Mucosa of rectum (tissue), 2 donors: ENCODE measurements around the gene KCNA5.

Source experiments
- H3K27ac ChIP-seq, 2 donors: one replicate each; pipeline ENCODE4 v1.7.0; 2013; ENCODE audit warnings: inconsistent platforms in 2 of 2, low read depth in 2 of 2, low read length in 2 of 2
- H3K27me3 ChIP-seq, 2 donors: one replicate each; pipeline ENCODE4 v1.7.0; 2013; ENCODE audit warnings: low read length in 2 of 2; ENCODE audit not compliant: control insufficient read depth in 2 of 2, insufficient read depth in 2 of 2
- H3K36me3 ChIP-seq, 2 donors: one replicate each; pipeline ENCODE4 v1.7.0; 2013; ENCODE audit warnings: low read length in 2 of 2; ENCODE audit not compliant: control insufficient read depth in 2 of 2, insufficient read depth in 2 of 2
- H3K4me1 ChIP-seq, 2 donors: one replicate each; pipeline ENCODE4 v1.7.0; 2013; ENCODE audit warnings: low read length in 2 of 2, mild to moderate bottlenecking in 1 of 2; ENCODE audit not compliant: control insufficient read depth in 2 of 2, insufficient read depth in 2 of 2
- H3K4me3 ChIP-seq, 2 donors: one replicate each; pipeline ENCODE4 v1.7.0; 2013; ENCODE audit warnings: low read length in 2 of 2
- H3K9ac ChIP-seq, 2 donors: one replicate each; pipeline ENCODE4 v1.7.0; 2013; ENCODE audit warnings: low read length in 2 of 2, low read depth in 1 of 2, mild to moderate bottlenecking in 1 of 2
- H3K9me3 ChIP-seq, 2 donors: one replicate each; pipeline ENCODE4 v1.7.0; 2013; ENCODE audit warnings: low read length in 2 of 2; ENCODE audit not compliant: control insufficient read depth in 2 of 2
- donor health status: healthy.
- donor health status: Normal muscosa, but diverticular disease.

Gene KCNA5

DNA sequence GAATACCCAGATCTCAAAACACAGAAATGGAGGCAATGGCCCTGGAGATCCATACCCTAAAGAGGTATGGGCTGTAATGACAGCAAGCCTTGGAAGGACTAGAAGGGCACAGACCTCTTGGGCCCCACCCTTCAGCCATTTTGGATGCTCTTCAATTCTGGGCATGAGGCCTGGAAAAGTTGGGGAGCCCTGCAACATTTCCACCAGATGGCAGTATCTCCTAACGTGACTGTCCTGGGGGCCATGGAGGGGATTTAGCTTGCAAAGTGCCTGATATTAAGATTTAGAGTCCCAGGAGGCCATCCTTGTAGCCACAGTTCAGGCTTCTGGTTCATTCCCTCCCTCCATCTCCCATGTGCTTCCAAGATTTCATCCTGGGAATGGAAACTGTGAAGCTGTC, 30.2 kb downstream of the KCNA5 start:
- Histone ChIP-seq H3K4me1 (no peaks in the 10 kb centered on the region), H3K4me3 (no peak overlapping the region), H3K9ac (no peak overlapping the region), H3K36me3 (no peaks in the 10 kb centered on the region), H3K27ac (no peak overlapping the region), H3K9me3 (no peaks in the 10 kb centered on the region), H3K27me3 (peaks cover 3 to 10% of the 10 kb centered on the region in 2 donors)

DNA sequence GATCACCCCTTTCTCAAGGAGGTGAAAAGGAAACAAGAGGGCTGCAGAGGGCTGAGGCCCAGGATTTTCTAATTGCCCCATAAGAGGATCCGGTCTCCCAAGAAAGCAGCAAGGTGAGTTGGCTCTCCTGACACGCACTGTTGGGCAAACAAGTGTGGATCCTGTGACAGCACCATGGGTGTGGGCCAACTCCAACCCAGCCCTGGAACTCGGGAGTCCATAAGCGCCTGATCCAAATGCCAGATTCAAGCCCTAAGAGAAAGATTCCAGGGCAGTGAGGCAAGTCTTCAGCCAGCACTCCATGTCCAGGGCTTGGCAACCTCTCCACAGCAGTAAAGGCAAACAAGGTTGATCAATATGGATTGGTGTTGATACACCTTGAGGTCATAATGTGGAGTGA, 33.1 kb downstream of the KCNA5 start:
- no peaks in the 10 kb centered on the region for H3K4me1 ChIP-seq
- no peaks in the 10 kb centered on the region for H3K36me3 ChIP-seq
- H3K27ac ChIP-seq: no peak overlapping the region
- no peak overlapping the region for H3K4me3 ChIP-seq
- no peaks in the 10 kb centered on the region for H3K9me3 ChIP-seq
- peaks cover 0 to 6% of the 10 kb centered on the region in 2 donors for H3K27me3 ChIP-seq
- H3K9ac ChIP-seq: no peak overlapping the region

DNA sequence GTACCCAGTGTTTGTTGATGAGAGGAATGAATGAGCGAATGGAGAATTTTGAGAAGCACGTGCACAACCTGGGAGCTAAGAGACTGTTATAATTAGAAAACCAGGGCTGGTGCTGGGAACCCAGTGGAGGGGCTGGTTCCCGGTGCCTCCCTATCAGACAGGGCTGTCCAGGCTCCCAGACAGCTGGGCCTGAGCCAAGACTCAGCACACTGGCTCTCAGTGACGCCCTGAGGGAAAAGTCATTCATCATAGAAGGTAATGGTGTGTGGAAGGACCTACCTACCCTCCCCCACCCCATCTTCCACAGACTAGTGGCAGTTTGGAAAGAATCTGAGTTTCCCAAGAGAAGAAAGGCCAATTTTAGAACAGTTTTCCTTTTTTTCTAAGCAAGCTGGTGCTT, 34.7 kb downstream of the KCNA5 start:
- no peak overlapping the region for H3K4me3 ChIP-seq
- H3K36me3 ChIP-seq: no peaks in the 10 kb centered on the region
- H3K9ac ChIP-seq: no peak overlapping the region
- no peaks in the 10 kb centered on the region for H3K9me3 ChIP-seq
- no peaks in the 10 kb centered on the region for H3K4me1 ChIP-seq
- H3K27ac ChIP-seq: no peak overlapping the region
- peaks cover 0 to 9% of the 10 kb centered on the region in 2 donors for H3K27me3 ChIP-seq

DNA sequence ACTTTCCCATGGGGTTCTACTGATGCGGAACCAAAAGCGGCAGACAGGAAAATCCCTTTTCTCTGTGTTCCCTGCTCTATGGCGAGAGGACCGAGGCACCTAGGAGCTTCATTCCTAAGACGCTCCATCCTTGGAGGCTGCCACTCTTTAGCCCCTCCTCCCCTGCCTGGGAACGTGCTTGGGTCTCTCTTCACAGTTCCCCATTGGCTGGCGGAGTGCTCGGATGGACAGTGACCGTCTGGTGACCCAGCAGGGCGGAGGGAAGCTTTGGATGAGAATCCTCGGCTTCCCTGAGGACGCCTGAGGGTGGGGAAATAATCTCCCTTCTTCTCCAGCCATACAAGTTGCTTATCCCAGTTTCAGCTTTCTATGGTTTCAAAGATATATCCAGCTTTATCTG, 37.3 kb downstream of the KCNA5 start:
- peaks cover 0 to 11% of the 10 kb centered on the region in 2 donors for H3K27me3 ChIP-seq
- H3K4me1 ChIP-seq: no peaks in the 10 kb centered on the region
- no peak overlapping the region for H3K4me3 ChIP-seq
- no peak overlapping the region for H3K9ac ChIP-seq
- H3K9me3 ChIP-seq: no peaks in the 10 kb centered on the region
- H3K36me3 ChIP-seq: no peaks in the 10 kb centered on the region
- no peak overlapping the region for H3K27ac ChIP-seq

DNA sequence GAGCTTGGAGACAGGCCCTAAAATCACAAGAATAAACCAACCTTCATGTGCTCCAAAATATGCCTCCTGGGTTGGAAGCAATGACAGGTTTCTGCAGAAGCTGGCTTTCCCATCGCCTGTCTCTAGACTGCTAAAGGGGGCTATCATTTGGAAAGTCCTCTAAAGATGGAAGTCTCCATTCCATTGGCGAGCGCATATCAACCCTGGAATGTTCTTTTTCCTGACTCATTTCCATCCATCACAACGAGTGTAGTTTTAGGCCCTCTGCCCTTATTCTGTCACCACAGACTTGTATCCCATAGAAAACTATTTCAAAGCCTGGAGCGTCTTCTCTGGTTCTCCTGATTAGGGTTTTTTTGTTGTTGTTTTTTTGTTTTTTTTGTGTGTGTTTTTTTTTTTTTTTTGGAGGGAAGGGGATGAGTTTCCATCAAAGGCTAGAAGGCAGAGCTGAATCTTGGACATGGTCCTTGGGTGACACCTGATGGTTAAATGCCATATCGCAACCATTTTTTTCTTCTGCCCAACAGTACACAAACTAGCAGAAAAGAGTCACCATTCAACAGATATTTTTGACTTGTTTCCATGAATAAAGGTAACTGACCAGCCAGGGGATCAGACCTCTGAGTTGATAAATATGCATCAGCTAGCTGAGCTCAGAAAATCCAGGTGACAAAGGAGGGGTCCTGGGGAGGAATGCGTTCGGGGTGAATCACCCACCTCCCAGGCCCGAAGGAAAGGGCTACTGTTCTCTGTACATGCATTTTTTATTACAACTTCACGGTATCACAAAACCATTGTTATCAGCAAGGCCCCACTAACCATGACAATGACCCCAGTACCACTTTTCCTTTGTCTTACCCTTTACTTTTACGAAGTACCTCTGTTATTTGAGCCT, 40.5 kb downstream of the KCNA5 start:
- no peak overlapping the region for H3K9ac ChIP-seq
- H3K4me1 ChIP-seq: no peaks in the 10 kb centered on the region
- no peak overlapping the region for H3K4me3 ChIP-seq
- no peaks in the 10 kb centered on the region for H3K36me3 ChIP-seq
- no peak overlapping the region for H3K27ac ChIP-seq
- no peaks in the 10 kb centered on the region for H3K9me3 ChIP-seq
- H3K27me3 ChIP-seq: peaks cover 0 to 11% of the 10 kb centered on the region in 2 donors

DNA sequence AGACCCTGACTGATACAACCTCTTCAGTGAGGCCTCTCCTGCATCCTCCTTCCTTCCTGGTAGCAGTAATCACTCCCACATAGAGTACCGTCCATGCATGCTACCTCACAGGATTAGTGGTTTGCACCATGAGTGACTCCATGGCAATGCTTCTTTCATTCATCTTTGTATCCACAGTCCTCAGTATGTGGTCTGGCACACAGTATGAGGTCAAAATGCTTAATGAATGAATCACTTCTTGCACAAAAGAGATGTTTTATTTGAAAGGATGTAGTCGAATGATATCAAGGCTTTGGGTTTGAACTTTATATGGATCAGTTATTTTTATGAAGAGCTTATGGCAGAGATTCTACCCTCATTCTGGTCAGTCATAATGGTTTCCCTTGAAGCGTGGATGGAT, 42.2 kb downstream of the KCNA5 start:
- Histone ChIP-seq H3K9ac (no peak overlapping the region), H3K27me3 (peaks cover 0 to 10% of the 10 kb centered on the region in 2 donors), H3K9me3 (no peaks in the 10 kb centered on the region), H3K36me3 (no peaks in the 10 kb centered on the region), H3K4me3 (no peak overlapping the region), H3K27ac (no peak overlapping the region), H3K4me1 (no peaks in the 10 kb centered on the region)

DNA sequence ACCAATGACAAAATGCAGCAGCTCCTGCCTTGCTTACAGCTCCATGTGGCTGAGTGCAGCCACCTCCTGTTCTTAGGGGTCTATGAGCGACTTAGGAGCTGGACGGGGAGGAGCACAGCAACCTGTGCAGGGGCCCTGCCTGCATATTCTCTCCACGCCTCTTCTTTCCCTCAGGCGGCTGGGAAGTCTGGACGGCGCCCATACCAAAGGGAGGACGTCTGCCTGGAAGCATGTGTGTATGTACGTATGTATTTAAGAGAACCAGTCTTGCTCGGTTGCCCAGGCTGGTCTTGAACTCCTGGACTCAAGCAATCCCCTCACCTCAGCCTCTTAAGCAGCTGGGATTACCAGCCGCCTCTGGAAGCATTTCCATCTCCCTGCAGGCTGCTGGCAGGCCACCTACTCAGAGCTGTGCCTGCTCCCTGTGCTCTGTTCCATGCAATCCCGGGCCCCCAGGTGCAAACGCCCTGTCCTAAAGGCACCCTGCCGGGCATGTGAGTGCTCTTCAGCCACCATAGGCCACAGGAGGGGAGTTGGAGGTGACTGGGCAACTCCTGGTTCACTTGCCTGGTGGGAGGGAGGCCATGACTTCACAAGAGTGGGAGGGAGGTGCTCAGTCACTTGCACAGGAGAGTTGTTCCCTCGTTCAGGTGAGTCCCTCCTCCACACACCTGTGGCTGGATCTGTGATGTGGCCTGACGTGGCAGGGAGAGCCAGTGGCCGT, 44.3 kb downstream of the KCNA5 start:
- Histone ChIP-seq H3K4me1 (no peaks in the 10 kb centered on the region), H3K36me3 (no peaks in the 10 kb centered on the region), H3K27ac (no peak overlapping the region), H3K9ac (no peak overlapping the region), H3K4me3 (no peak overlapping the region), H3K9me3 (no peaks in the 10 kb centered on the region), H3K27me3 (peaks cover 0 to 4% of the 10 kb centered on the region in 2 donors)

DNA sequence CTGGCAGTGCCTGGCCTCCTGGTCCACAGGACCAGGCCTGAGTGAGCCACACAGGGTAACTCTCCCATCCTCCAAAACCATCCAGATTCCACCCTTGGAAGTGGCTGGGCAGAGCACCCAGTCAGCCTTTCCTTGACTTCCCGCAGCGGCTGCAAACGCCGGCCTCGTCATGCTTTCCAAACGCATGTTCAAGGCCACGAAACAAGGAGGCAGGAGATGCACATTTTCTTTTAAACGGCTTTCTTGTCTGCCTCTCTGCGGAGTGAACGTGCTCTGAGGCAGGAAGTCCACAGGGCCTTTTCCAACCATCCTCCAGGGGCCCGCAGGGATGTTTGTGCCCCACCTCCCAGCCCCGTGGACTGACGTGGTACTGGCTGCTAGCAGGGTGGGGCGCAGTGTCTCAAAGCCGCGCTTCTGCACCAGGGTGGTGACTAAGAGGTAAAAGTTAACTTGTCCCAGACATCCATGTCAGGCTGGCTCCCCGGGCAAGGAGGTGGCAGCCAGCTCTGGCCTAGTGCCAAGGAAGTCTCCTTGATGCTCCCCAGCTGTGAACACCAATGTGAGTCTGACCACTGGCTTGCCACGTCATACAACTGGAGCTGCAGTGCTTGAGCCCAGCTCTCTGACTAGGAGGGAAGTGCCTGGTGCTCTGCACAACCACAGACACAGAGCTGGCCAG, 45.0 kb downstream of the KCNA5 start:
- Histone ChIP-seq H3K4me1 (no peaks in the 10 kb centered on the region), H3K4me3 (no peak overlapping the region), H3K9me3 (no peaks in the 10 kb centered on the region), H3K9ac (no peak overlapping the region), H3K36me3 (no peaks in the 10 kb centered on the region), H3K27ac (no peak overlapping the region), H3K27me3 (peaks cover 0 to 4% of the 10 kb centered on the region in 2 donors)

DNA sequence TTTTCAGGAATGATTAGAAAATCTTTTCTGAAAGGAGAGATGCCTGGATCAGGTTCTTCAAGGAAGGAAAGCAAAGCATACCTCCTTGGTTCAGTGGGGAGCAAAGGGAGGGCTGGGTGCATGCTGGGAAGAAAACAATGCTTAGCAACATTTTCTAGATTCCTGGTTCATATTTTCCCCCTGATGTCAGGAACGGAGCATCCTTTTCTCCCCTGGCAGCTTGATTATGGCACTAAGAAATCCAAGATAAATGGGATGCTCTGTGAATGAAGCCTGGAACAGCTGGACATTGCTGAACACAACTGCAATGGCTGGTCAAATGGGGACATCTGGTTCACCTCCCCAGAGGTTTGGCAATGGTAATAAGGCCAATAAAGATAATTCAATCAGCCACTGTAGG, 50.9 kb downstream of the KCNA5 start:
- Histone ChIP-seq H3K4me3 (no peak overlapping the region), H3K36me3 (no peaks in the 10 kb centered on the region), H3K27me3 (peaks cover 0 to 5% of the 10 kb centered on the region in 2 donors), H3K27ac (no peak overlapping the region), H3K4me1 (no peaks in the 10 kb centered on the region), H3K9ac (no peak overlapping the region), H3K9me3 (no peaks in the 10 kb centered on the region)

DNA sequence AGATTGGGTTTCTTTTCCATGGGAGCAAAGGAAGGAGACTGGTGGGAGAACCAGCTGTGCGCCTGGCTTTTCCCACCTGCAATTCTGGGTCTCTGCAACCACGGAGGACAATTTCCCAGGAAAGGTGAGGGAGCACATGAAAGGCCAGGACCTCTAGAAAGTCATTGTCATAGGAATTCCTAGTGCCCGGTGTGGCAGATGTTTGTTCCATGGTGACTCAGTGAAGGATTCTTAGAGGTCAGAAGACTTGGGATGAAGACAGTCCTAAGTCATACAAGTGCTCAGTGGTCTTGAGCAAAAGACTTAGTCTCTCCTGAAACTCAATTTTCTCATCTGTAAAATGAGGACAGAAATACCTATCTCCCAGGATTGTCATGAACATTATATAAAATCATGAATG, 51.3 kb downstream of the KCNA5 start:
- Histone ChIP-seq H3K4me3 (no peak overlapping the region), H3K4me1 (no peaks in the 10 kb centered on the region), H3K36me3 (no peaks in the 10 kb centered on the region), H3K9ac (no peak overlapping the region), H3K27ac (no peak overlapping the region), H3K9me3 (no peaks in the 10 kb centered on the region), H3K27me3 (peaks cover 0 to 5% of the 10 kb centered on the region in 2 donors)
